Type B pancreatic cell (in vitro differentiated cells): ENCODE data around the gene DAB2IP. TPM values are rescaled to one million over a fixed set of nuclear protein-coding genes. Genes with fewer than 3 reads are reported as not detected.
A peak's percentile ranks its signal among the peaks of the same experiment; 100 is the strongest.

Experiments used
- DNase-seq: peaks from one replicate; pipeline ENCODE4 v3.0.0; 2021; ENCODE audit warnings: mixed read lengths; ENCODE audit not compliant: unreplicated experiment; ENCODE audit errors: extremely low spot score
- H3K27ac Mint-ChIP-seq: 2 replicates; pipeline ENCODE4 v1.8.0; 2021; ENCODE audit warnings: mild to moderate bottlenecking, mixed read lengths
- H3K27me3 Mint-ChIP-seq: 2 replicates; pipeline ENCODE4 v1.8.0; 2021; ENCODE audit warnings: mixed read lengths
- H3K36me3 Mint-ChIP-seq: 2 replicates; pipeline ENCODE4 v1.8.0; 2021; ENCODE audit warnings: mixed read lengths
- H3K4me1 Mint-ChIP-seq: one replicate; pipeline ENCODE4 v1.8.0; 2021; ENCODE audit warnings: mixed read lengths; ENCODE audit not compliant: unreplicated experiment
- H3K4me3 Mint-ChIP-seq: 2 replicates; pipeline ENCODE4 v1.8.0; 2021; ENCODE audit warnings: mild to moderate bottlenecking, mixed read lengths
- H3K9me3 Mint-ChIP-seq: 2 replicates; pipeline ENCODE4 v1.8.0; 2021; ENCODE audit warnings: mixed read lengths
- CTCF ChIP-seq: fragments of 200-600 bp; sonication (generic); conservative IDR thresholded peaks from 2 replicates; pipeline ENCODE4 v1.5.0; 2021; ENCODE audit warnings: antibody characterized with exemption, mild to moderate bottlenecking
- total RNA-seq: library from RNA; stranded (reverse); gene quantifications from 2 replicates; pipeline ENCODE4 v1.2.1, GENCODE V29; 2021; ENCODE audit warnings: low replicate concordance

DAB2IP gene
- total RNA-seq, 1 donor from 2014 or later, result 57.2 TPM

GRCh38 chr9:121743441-121744001 lies 92.1 kb downstream of the DAB2IP start:
- H3K4me1 Mint-ChIP-seq, result peaks cover 53% of the 10 kb centered on the region
- no peaks in the 10 kb centered on the region for H3K9me3 Mint-ChIP-seq
- H3K4me3 Mint-ChIP-seq, result no peak overlapping the region
- H3K36me3 Mint-ChIP-seq, result no peaks in the 10 kb centered on the region
- peak; percentile 55 for TF ChIP-seq CTCF
- DNase-seq, result no peak
- no peaks in the 10 kb centered on the region for H3K27me3 Mint-ChIP-seq
- H3K27ac Mint-ChIP-seq, result no peak overlapping the region

DNA sequence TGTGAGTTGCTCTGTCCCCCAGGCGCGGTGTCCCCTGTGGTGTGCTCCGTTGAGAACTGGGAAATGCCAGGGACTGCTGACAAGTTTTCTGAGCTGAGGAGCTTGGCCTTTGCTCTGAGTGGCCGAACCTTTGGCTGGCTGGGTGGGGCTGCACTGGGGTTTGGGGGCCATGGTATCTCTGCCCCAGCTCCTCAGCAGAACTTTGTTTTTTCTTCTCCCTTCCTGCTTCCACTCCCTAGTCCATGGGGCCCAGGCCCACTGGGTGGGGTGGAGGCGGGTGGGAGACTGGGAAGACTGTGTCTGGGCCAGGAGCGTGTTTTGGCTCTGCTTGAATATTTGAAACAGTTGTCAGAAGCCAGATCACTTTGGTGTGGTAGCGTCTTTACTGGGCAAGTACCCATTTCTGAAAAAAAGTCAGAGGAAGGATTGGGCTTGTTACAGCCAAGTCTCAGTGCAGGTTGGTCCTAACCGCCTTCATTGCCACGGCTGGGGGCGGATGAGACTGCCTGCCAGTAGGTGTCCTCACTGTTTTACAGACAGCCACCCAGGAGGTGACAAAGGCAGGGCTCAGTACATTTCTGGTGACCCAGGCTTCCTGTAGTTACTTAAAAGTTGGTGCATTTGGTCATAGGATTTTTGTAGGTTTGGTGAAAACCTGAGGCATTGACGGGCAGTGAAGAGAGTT lies 92.7 kb downstream of the DAB2IP start:
- peak; percentile 54 for TF ChIP-seq CTCF

GRCh38 chr9:121744687-121745395 lies 93.4 kb downstream of the DAB2IP start:
- Mint-ChIP-seq H3K36me3 (no peaks in the 10 kb centered on the region), H3K4me1 (peaks cover 45% of the 10 kb centered on the region), H3K9me3 (no peaks in the 10 kb centered on the region), H3K4me3 (no peak overlapping the region), H3K27me3 (no peaks in the 10 kb centered on the region), H3K27ac (no peak overlapping the region)
- peak; percentile 3 for TF ChIP-seq CTCF
- DNase-seq, result no peak

More for the DNA sequence above, 92.7 kb downstream of the DAB2IP start:
- DNase-seq, result no peak
- H3K4me3 Mint-ChIP-seq, result no peak overlapping the region
- no peaks in the 10 kb centered on the region for H3K9me3 Mint-ChIP-seq
- peaks cover 47% of the 10 kb centered on the region for H3K4me1 Mint-ChIP-seq
- no peak overlapping the region for H3K27ac Mint-ChIP-seq
- no peaks in the 10 kb centered on the region for H3K36me3 Mint-ChIP-seq
- no peaks in the 10 kb centered on the region for H3K27me3 Mint-ChIP-seq

DNA sequence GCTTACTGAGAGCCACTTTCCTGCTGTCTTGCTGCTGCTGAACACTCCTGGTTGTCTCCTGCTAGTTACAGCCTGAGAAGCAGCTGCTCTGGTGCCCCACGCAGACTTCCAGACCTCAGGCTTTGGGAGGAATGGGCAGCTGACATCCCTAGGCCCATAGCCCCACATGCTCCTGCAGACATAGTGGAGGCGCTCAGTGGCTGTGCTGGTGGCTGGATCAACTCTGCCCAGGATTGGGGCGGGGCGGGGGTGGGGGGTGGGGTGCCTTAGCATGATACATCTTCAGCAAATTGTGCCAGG lies 93.9 kb downstream of the DAB2IP start:
- no peak for DNase-seq
- H3K4me3 Mint-ChIP-seq, result no peak overlapping the region
- no peak overlapping the region for H3K27ac Mint-ChIP-seq
- no peaks in the 10 kb centered on the region for H3K36me3 Mint-ChIP-seq
- H3K4me1 Mint-ChIP-seq, result peaks cover 42% of the 10 kb centered on the region
- TF ChIP-seq CTCF, result no peak
- no peaks in the 10 kb centered on the region for H3K9me3 Mint-ChIP-seq
- H3K27me3 Mint-ChIP-seq, result no peaks in the 10 kb centered on the region

DNA sequence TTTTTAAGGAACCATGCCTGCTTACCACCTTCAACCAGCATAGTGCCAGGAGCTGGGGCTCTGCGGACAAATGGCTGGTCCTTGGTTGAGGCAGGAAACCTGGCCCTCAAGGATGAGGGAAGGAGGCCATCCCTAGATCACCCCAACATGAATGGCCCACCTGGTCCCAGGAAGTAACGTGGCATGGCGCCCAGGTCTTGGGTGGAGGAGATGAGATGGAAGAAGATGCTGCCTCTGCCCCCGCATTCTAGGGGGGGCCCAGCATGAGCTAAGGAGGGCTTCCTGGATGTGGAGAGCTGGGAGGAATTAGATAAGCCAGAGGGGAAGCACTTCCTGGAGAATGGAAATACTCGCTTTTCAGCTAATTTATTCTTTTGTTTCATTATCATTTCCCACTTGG lies 95.0 kb downstream of the DAB2IP start:
- TF ChIP-seq CTCF, result no peak
- Mint-ChIP-seq H3K27ac (no peak overlapping the region), H3K27me3 (no peaks in the 10 kb centered on the region), H3K36me3 (no peaks in the 10 kb centered on the region), H3K4me1 (peaks cover 36% of the 10 kb centered on the region), H3K4me3 (no peak overlapping the region), H3K9me3 (no peaks in the 10 kb centered on the region)
- DNase-seq, result no peak
